GM18867 (cell line): ENCODE data around the gene NME2.
"Not testable (repeated sequence)": the region's sequence is repeated elsewhere in the genome, so short reads cannot be mapped to it uniquely, and the experiment has no call there.

Experiments used
- ATAC-seq: cut with Tn5 transposase; IDR thresholded peaks from one replicate; pipeline ENCODE4 v1.9.1; 2021; ENCODE audit warnings: mild to moderate bottlenecking, moderate library complexity; ENCODE audit not compliant: unreplicated experiment

Gene NME2

GRCh38 chr17:51166198-51166986 lies at the start of gene NME2:
NME2 (plus strand) TSS chr17:51166411; CDS start chr17:51166831, 420 bp downstream.
- peak; percentile 87 for ATAC-seq

- no peak for ATAC-seq
These were observed 47.6 kb upstream of the NME2 start for GRCh38 chr17:51118330-51119195.

GRCh38 chr17:51119415-51120356 lies 46.5 kb upstream of the NME2 start:
- ATAC-seq, result peak; percentile 19

GRCh38 chr17:51120357-51120738 lies 45.9 kb upstream of the NME2 start:
- peak; percentile 27 for ATAC-seq

GRCh38 chr17:51120739-51121619 lies 45.2 kb upstream of the NME2 start, which contains the start of gene SPAG9:
SPAG9 (minus strand) TSS chr17:51120868; CDS start chr17:51120656, 212 bp downstream.
- peak; percentile 72 for ATAC-seq

GRCh38 chr17:51121620-51122472 lies 44.4 kb upstream of the NME2 start:
- ATAC-seq, result peak; percentile 41

GRCh38 chr17:51122473-51123115 lies 43.6 kb upstream of the NME2 start:
- ATAC-seq, result not testable (repeated sequence)

- no peak for ATAC-seq
These were observed 41.3 kb upstream of the NME2 start for GRCh38 chr17:51124640-51125503.

- no peak for ATAC-seq
These were observed 38.1 kb upstream of the NME2 start for GRCh38 chr17:51128076-51128475.

GRCh38 chr17:51132964-51133319 lies 33.3 kb upstream of the NME2 start:
- no peak for ATAC-seq

- ATAC-seq, result no peak
These were observed 32.8 kb upstream of the NME2 start for GRCh38 chr17:51133365-51133764.

GRCh38 chr17:51135956-51136355 lies 30.3 kb upstream of the NME2 start:
- no peak for ATAC-seq

- ATAC-seq, result no peak
These were observed 23.6 kb upstream of the NME2 start for GRCh38 chr17:51142597-51142996.

- ATAC-seq, result no peak
These were observed 21.8 kb upstream of the NME2 start for GRCh38 chr17:51144266-51145022.

GRCh38 chr17:51147650-51148049 lies 18.6 kb upstream of the NME2 start:
- no peak for ATAC-seq

GRCh38 chr17:51149163-51149562 lies 17.0 kb upstream of the NME2 start:
- ATAC-seq, result no peak

GRCh38 chr17:51150932-51151331 lies 15.3 kb upstream of the NME2 start:
- no peak for ATAC-seq
